GM21576 (cell line): ENCODE measurements around the gene RCL1.
A peak's percentile ranks its signal among the peaks of the same experiment; 100 is the strongest.

Source experiments
- ATAC-seq: cut with Tn5 transposase; IDR thresholded peaks from one replicate; pipeline ENCODE4 v1.9.1; 2021; ENCODE audit warnings: mild to moderate bottlenecking, moderate library complexity; ENCODE audit not compliant: unreplicated experiment

RCL1 gene

DNA sequence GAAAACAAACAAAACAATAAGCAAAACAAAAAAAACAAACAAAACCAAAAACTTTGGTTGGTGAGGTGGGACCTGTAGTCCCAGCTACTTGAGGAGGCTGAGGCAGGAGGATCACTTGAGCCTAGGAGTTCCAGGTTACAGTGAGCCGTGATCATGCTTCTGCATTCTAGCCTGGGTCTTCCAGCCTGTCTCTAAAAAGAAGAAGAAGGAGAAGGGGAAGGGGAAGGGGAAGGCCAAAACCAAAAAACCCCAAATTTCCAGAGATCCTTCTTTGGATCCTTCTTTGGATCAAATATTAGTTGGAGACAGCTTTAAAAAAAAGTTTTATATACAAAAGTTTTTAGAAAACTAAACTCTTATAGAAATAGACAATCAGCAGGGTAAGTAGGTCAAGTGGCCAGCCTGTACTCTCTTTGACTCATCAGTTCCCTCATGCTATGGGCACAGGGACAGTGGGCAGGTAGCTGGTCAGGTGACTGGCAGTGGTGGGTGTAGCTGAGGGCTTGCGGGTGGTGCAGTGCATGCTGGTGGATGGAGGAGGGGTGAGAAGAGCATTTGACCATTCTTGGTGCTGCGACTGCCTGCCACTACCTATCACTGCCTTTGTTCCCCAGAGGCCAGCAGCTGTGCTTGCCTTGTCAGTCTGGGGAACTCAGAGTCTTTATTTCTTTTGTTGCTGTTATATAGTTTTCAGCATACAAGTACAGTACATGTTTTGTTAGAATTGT is 12.6 kb downstream of the RCL1 start:
- no peak for ATAC-seq

DNA sequence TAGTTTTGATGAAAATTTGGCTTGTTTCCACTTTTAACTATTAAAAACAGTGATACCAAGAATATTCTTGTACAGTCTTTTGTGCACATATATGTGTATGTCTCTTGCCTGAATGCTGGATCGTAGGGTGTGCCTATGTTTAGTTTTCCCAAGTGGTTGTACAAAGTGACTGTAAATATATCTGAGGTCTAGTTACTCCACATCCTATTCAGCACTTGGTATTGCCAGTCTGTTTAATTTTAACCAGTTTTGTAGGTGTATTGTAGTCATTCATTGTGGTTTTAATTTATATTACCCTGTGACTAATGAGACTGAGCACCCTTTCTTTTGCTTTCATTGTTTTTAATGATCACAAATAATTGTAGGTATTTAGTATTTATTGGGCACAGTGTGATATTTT is 17.8 kb downstream of the RCL1 start:
- ATAC-seq, result no peak

DNA sequence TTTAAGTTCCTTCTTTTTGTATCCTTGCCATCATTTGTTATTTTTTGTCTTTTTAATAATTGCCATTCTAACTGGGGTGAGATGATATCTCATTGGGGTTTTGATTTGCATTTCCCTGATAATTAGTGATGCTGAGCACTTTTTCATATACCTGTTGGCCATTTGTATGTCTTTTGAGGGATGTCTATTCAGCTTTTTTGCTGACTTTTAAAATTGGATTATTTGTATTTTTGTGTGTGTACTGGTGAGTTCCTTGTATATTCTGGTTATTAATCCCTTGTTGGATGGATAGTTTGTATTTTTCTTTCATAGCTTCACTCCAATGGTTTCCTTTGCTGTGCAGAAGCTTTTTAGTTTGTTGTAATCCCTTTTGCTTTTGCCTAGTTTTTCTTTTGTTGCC is 19.1 kb downstream of the RCL1 start:
- ATAC-seq, result no peak

DNA sequence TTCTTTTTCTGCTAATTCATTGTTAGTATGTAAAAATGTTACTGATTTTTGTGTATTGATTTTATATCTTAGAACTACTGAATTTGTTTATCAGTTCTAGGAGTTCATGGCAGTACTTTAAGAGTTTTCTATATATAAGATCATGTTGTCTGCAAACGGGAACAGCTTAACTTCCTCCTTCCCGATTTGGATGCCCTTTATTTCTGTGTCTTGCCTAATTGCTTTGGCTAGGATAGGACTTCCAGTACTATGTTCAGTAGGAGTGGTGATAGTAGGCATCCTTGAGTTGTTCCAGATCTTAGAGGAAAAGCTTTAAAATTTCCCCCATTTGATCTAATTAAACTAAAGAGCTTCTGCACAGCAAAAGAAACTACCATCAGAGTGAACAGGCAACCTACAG is 20.1 kb downstream of the RCL1 start:
- ATAC-seq, result no peak

DNA sequence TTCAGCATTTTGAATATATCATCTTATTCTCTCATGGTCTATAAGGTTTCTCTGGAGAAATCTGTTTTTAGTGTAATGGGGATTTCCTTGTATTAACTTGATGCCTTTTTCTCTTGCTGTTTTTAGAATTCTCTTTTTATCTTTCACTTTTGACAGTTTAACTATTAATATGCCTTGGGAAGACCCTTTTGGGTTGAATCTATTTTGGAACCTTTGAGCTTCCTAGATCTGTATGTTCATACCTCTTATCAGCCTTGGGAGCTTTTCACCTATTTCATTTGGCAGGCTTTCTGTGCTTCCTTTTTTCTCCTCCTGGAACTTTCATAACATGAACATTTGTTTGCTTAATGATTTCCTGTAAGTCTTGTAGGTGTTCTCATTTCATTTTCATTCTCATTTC is 22.2 kb downstream of the RCL1 start:
- peak; percentile 46 for ATAC-seq

DNA sequence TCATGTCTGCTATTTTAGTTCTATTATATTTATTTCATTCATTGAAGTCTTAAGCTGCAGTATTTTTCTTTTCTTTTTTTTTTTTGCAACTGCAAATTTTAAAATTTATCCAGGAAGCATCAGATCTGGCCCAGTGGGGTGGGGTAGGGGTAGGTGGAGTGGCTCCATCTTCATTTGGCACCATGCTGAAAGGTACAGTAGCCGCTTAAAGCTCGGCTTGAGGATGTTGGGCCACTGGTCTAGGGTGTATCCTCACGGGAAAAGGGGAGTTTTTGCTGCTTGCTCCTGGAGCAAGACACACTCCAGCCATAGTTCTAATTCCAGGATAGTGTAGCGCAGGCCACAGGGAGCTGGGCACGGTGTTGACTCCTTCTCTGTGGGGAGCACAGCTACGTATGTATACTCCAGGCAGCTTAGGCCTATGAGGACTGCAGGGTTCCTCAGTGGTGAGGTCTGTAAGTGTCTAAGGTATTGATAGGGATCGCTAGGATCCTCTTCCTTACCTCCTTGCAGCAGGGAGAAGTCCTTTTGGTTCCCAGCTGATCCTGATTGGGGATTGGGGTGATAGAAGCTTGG is 22.7 kb downstream of the RCL1 start:
- no peak for ATAC-seq

DNA sequence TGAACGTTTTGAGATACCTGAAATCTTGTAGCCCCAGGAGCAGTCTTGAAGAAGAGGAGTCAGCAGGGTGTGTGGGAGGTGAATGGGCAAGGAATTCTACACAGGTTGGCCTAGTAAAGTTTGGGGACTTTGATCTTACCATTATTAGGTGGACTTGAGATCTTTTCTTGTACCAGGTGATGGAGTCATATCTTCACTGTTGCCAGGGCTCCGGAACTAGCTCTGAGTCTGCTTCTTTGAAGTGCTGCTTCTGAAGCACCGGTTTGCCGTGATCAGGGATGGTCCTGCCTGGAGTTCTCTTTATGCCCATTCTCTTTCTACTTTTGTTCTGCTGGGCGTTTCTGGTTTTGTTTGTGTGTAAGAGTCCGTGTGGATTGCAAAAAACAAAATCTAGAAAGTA is 27.4 kb downstream of the RCL1 start:
- ATAC-seq, result no peak

DNA sequence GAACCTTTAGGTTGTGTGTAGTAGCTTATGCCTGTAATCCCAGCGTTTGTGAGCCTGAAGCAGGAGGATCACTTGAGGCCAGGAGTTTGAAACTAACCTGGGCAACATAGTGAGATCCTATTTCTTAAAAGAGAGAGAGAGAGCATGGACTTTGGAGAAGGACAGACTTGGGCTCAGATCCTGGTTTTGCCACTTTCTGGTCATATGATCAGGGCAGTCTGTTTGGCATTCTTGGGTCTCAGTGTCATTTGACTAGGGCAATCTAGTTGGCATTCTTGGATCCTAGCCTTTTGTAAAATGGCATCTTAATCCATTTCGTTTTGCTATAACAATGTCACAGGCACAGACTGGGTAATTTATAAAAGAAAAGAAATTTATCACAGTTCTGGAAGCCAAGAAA is 28.4 kb downstream of the RCL1 start:
- ATAC-seq, result no peak

DNA sequence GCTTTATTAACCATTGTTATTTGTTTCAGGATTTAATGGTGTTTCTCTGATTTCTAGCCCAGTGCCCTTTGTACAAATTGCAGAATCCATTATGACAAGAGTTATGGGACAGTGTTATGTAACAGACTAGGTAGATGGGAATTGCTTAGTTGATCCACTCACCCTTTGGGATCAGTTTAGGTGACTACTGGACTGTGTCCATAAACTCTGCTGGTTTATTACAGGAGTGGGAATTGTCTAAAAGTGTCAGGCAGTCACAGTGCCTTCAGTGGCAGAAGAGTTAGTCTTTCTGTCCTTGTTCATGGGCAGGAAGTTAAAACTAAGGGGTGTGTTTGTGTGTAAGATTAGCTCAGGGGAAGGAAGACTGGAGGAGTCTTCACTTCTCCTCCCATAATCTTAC is 29.3 kb downstream of the RCL1 start:
- no peak for ATAC-seq

DNA sequence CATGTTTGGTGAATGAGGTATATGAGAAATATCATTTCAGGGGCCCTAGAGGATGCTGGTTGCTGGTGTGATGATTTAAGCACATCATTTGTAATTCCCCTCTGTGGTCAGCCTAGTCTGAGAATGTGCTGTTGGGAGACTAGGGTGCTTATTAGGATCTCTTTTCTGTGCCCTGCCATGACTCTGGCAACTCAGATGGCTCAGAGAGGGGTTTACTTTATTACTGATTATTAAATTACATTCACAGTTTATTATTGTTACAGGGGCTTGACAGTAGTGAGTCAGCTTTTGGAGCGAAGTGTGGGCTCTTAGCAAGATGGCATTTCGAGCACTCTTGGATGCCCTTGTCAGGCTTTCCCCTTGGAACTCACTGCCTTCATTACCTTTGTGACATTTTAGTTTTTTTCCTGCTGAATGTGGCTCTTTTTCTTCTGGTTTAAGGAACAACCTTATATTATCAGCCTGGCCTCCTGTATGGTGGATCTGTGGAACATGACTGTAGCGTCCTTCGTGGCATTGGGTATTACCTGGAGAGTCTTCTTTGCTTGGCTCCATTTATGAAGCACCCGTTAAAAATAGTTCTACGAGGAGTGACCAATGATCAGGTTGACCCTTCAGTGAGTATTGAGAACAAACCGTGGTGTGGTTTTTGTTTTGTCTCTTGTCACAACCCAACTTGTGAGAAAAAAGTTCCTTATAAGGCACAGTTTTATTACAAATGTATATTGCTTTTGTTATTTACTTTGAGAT is 33.8 kb downstream of the RCL1 start:
- ATAC-seq, result no peak

DNA sequence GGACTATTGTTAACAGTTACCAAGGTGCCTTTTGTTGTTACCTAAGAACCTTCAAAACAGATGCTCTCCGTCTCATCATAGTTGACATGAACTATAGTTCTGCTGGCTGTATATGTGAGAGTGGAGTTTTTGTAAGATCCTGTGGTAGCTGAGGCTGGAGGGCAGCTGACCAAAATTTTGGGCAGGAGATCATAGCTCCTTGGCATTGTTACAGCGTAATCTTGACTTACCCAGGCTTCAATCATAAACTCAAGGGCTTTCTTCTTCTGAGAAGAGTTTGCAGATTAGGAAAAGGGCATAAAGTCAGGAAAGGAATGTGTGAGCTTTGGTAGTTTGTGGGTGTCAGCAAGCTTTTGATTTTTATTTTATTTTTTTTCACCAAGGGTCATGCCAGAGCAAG is 34.5 kb downstream of the RCL1 start:
- no peak for ATAC-seq

DNA sequence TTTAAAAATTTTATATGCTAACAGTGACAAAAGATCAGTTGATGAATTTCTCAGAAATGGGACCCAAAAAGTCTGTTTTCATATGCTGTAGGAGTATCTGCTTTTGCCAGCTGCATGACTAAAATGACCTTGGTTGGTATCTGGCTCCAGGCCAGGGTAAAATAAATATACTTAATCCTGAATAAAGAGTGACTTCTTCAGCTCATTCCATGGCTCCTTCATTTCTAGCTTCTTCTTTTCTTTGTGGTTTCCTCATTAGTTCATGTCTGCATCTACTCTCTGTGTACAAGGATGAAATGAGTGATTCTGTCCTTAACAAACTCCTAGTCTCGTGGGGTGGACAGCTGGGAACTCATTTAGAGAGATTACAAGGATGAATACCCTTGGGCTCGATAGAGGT is 36.0 kb downstream of the RCL1 start:
- no peak for ATAC-seq

DNA sequence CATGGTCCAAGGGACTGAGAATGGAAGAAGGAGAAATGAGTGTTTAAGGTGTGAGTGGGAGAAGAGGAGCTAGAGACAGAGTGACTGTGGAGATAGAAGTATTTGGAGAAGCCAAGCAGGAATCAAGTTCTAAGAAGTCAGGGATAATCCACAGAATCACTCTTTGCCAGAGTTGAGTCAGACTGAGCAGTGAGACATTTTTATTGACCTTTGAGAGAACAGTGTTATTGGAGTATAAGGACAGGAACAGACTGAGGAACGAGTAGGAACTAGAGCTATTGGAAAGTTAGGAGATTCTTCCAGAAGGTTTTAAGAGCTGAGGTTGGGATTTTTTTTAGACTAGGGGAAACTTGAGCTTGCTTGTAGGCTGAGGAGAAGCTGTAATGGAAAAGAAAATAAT is 37.2 kb downstream of the RCL1 start:
- no peak for ATAC-seq

DNA sequence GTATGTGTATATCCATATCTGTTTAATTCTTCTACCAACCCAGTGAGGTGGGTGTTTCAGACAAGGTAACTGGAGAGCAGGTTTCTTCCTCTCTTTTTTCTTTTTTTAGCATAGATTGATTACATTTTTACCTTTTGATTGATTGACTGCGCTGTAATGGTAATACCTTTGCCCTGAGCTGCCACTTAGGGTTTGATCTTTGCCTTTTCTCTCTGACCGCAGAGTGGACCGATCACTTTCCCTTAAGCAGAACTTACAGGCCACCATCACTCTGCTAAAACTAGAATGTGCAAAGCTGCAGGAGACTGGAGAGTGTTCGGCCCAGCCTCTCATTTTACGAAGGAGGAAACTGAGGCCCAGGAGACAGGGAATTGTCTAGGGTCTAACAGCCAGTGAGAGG is 38.0 kb downstream of the RCL1 start:
- no peak for ATAC-seq

DNA sequence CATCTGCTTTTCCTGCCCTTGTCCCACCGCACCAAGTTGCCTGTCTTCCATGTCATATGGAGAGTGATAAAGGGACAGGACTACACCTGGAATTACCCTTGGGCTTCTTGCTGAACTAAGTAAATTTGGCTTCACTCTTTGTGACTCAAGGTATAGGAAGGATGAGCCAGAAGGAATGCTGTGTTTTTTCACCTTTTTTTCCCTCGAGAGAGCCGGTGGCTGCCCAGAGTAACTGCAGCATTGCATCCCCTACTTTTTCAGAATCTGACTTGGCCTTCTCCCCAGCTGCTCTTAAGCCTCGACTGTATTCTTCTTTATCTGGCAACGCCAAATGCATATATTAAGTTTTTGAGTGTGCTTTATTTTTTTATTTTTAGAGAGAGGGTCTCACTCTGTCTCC is 38.4 kb downstream of the RCL1 start:
- ATAC-seq, result no peak

DNA sequence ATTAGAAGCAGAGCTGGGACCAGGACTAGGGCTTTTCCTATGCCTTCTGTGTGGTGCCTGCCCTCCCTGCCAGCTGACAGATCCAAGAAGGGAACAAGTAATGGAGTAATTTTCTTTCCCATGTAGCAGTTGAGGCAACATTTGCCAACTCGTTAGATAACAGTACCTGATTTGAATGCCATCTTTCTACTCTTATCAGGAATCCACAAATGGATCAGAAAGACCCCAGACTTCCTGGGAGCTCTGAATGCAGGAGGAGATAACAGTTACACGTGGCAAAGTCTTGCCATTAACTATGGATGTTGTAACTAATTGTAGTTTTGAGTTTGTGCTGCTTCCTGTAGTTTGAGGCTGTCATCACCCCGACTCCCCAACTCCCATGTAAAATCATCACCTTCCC is 39.2 kb downstream of the RCL1 start:
- ATAC-seq, result no peak

DNA sequence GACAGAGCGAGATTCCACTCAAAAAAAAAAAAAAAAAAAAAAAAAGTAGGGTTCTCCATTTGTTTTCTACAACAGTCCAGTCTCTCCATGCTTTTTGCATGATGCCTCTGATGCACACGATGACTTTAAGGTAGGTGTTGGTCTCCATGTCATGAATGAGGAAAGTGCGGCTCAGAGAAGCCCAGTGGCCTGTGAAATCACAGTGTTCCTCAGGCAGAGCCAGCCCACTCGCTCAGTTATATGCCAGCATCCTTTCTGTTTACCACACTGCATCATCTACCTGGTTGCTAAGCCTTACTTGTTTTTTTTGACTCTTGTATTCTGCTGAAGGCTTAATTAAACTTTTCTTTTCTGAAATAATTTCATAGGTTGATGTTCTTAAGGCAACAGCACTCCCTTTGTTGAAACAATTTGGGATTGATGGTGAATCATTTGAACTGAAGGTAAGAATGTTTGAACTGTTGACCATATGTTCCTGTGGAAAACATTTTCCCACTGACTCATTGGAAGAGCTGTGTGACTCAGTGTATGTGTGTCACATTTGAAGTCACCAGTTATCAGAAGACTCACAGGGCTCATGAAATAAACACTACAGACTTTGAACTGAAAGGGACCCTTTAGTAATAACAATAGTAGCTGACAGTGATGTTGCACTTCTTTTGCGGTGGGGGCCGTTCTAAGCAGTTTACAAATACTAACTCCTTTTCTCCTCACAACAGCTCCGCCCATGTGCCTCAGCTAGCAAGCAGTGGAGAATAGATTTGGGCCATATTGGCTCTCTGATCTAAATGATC is 40.2 kb downstream of the RCL1 start:
- no peak for ATAC-seq

DNA sequence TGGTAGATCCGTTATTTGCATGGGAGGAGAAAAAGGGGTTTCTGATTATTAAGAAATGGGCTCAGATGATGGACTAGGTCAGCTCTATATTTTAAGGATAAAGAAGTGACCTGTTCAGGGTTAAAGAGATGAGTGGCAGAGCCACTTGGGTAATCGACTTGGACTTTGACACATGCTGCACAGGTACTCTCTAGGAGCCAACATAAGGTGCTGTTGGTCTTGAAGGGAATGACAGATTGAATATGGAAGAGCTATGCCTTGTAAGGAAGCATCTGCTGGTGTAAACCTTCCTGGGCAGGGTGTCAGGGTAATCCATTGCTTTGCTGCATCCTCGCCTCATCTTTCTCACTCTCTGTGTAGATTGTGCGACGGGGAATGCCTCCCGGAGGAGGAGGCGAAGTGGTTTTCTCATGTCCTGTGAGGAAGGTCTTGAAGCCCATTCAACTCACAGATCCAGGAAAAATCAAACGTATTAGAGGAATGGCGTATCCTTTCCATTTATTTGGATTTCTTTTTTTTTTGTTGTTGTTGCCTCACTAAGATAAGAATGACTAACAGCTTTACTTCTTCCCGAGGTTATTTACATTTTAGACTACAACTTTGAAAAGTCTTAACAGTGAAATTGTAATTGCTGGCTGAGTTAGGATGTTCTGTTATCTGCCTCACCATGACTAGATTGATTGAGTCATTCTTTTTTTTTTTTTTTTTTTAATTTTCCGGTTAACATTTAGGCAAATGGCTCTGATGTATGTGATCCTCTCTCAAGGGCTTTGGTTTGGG is 41.2 kb downstream of the RCL1 start:
- no peak for ATAC-seq

DNA sequence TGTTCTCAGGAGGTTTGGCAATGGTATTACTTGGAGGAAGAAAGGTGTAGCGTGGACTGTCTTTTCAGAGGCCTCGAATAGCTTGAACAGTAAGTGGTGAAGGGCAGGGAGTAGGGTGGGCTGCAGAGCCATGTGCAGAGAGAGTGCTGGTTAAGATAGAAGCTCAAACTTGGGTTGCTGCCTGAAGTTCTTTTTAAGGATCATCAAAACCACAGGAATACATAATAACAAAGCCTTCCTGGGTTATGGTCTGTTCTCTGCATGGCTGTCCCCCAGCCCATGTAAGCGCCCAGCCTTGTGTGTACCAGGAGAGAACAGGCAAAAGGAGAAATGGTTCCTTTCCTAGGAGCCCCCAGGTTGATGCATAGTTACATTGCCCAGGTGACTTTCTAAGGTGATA is 43.9 kb downstream of the RCL1 start:
- no peak for ATAC-seq

DNA sequence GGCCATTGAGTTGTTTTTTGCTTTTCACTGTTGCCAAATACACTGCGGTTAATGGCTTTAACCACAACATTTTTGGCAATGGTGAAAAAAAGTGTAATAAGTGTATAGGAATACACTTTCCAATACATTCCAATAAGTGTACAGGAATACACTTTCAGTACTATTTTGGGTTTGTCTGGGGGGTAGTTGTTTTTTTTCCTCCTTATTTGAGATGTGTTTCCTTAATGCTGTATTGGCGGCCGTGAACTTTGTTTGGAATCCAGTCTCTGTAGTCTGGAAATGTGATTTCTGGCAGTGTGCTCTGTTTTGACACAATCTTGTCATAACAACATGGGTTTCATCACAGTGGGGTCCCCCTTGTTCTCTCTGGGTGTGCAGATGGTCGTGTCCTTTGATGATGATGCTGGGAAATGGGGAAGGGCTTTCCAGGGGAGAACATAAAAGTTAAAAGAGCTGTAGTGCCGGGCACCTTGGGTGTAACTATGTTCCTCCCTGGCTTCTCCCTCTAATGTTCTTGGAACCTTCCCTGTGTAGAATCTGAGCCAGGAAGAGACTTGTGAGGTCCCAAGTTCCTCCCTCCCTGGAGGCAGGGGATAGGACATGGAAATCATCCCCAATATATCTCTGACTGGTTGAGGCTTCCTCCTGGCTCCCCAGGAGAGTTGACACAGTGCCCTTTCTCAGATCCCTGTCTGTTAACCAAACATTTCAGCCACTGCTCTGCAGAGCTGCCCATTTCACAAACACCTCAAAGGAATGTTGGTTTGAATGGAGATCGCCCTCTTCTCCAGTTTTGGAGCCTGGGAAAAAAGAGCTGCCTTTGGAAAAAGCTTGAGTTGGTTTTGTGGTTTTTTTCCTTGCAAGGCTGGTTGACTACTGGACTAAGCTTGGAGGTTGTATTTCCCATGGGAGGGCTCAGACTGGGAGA is 44.8 kb downstream of the RCL1 start:
- no peak for ATAC-seq
